Neural crest cell (in vitro differentiated cells): Measurements from ENCODE around the gene KICS2. TPM values are rescaled to one million over a fixed set of nuclear protein-coding genes. Genes with fewer than 3 reads are reported as not detected.

ENCODE experiments used
- DNase-seq: peaks from one replicate; pipeline ENCODE4 v3.0.0; 2021; ENCODE audit warnings: low read depth, mixed read lengths, low spot score
- H3K27ac Mint-ChIP-seq: one replicate; pipeline ENCODE4 v1.8.0; 2021; ENCODE audit warnings: mild to moderate bottlenecking, mixed read lengths; ENCODE audit not compliant: unreplicated experiment
- H3K27me3 Mint-ChIP-seq: 2 replicates; pipeline ENCODE4 v1.8.0; 2021; ENCODE audit warnings: low read depth, mild to moderate bottlenecking, mixed read lengths
- H3K36me3 Mint-ChIP-seq: 2 replicates; pipeline ENCODE4 v1.8.0; 2021; ENCODE audit warnings: low read depth, mild to moderate bottlenecking, mixed read lengths
- H3K4me1 Mint-ChIP-seq: 2 replicates; pipeline ENCODE4 v1.8.0; 2021; ENCODE audit warnings: mixed read lengths
- H3K4me3 Mint-ChIP-seq: one replicate; pipeline ENCODE4 v1.8.0; 2021; ENCODE audit warnings: mild to moderate bottlenecking, mixed read lengths
- H3K9me3 Mint-ChIP-seq: 2 replicates; pipeline ENCODE4 v1.8.0; 2021; ENCODE audit warnings: mixed read lengths
- total RNA-seq: library from RNA; stranded (reverse); gene quantifications from 2 replicates; pipeline ENCODE4 v1.2.1, GENCODE V29; 2021
- TF ChIP-seq, protein P1 (sequence below): fragments of 200-600 bp; sonication (generic); conservative IDR thresholded peaks from 2 replicates; pipeline ENCODE4 v1.5.0; 2021; ENCODE audit warnings: antibody characterized with exemption, mild to moderate bottlenecking

KICS2 gene
- total RNA-seq, 1 donor from 2014 or later: 6.9 TPM

DNA sequence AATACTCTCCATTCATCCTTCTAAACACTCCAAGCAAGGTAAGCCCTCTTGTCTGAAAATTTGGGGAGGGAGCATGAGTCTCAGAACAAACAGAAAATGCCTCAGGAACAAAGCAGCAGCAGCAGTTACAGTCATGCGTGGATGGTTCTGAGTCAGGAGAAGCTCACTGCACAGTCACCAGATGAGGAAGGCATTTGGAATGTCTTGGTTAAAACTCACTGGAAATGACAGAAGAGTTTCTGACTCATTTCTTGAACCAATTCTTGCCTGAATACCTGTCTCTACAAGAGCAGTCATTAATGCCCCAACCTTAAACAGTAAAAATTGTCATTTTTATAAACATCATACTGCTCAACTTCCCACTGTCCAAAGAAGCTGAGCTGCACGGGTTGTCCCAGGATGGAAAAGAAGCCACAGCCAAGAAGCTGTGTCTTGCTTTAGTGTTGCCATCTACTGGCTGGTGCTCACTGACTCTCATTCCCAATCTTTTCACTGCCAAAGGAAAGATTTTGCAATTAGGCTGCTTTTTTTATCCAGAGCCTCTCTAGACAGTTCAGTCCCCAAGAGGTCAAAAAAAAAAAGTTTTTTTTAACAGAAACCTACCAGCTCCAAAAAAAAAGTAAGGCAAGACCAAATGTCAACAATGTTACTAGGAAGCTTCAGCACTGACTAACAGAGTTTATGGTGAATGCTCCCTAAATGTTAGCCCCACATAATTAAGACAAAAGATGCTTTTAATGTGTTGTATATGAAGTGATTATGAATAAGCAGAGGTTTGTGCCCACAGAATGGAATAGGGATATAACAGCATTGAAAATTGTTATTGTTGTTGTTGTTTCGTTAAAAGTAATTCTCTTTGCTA, 40.4 kb downstream of the KICS2 start:
- DNase-seq: peak; percentile 8
- Mint-ChIP-seq H3K36me3 (no peaks in the 10 kb centered on the region), H3K27me3 (no peaks in the 10 kb centered on the region), H3K4me3 (no peak overlapping the region), H3K4me1 (no peaks in the 10 kb centered on the region), H3K27ac (no peak overlapping the region), H3K9me3 (no peaks in the 10 kb centered on the region)
- TF ChIP-seq, protein P1, sequence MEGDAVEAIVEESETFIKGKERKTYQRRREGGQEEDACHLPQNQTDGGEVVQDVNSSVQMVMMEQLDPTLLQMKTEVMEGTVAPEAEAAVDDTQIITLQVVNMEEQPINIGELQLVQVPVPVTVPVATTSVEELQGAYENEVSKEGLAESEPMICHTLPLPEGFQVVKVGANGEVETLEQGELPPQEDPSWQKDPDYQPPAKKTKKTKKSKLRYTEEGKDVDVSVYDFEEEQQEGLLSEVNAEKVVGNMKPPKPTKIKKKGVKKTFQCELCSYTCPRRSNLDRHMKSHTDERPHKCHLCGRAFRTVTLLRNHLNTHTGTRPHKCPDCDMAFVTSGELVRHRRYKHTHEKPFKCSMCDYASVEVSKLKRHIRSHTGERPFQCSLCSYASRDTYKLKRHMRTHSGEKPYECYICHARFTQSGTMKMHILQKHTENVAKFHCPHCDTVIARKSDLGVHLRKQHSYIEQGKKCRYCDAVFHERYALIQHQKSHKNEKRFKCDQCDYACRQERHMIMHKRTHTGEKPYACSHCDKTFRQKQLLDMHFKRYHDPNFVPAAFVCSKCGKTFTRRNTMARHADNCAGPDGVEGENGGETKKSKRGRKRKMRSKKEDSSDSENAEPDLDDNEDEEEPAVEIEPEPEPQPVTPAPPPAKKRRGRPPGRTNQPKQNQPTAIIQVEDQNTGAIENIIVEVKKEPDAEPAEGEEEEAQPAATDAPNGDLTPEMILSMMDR: peak; percentile 66

GRCh38 chr12:64180951-64181350, 41.1 kb downstream of the KICS2 start:
- H3K4me3 Mint-ChIP-seq: no peak overlapping the region
- DNase-seq: no peak
- no peaks in the 10 kb centered on the region for H3K36me3 Mint-ChIP-seq
- no peaks in the 10 kb centered on the region for H3K27me3 Mint-ChIP-seq
- H3K4me1 Mint-ChIP-seq: no peaks in the 10 kb centered on the region
- no peak overlapping the region for H3K27ac Mint-ChIP-seq
- TF ChIP-seq, protein P1: no peak
- no peaks in the 10 kb centered on the region for H3K9me3 Mint-ChIP-seq

- H3K9me3 Mint-ChIP-seq: no peaks in the 10 kb centered on the region
- DNase-seq: no peak
- H3K4me3 Mint-ChIP-seq: no peak overlapping the region
- H3K4me1 Mint-ChIP-seq: peaks cover 11% of the 10 kb centered on the region
- TF ChIP-seq, protein P1: no peak
- no peaks in the 10 kb centered on the region for H3K27me3 Mint-ChIP-seq
- no peak overlapping the region for H3K27ac Mint-ChIP-seq
- no peaks in the 10 kb centered on the region for H3K36me3 Mint-ChIP-seq
Measured at GRCh38 chr12:64178122-64178521, 44.0 kb downstream of the KICS2 start.

DNA sequence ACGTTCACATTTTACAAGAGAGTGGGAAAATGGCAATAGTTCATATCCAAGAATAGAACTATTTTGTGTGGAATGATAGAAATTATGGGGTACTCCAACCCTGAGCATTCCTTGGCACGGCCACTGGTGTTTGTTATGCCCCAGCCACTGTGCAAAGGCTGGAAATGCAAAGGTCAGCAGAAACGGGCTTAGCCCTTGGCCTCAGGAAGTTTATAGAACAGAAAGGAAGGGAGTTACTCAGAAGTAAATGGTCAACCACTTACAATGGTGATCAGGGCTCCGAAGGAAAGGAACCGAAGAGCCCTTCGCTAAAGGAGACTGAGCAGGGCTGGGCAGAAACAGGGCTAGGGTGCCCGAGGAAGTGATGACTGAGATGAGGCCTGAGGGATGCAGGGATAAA, 45.1 kb downstream of the KICS2 start:
- no peak for DNase-seq
- H3K36me3 Mint-ChIP-seq: no peaks in the 10 kb centered on the region
- H3K9me3 Mint-ChIP-seq: no peaks in the 10 kb centered on the region
- TF ChIP-seq, protein P1: no peak
- peaks cover 11% of the 10 kb centered on the region for H3K4me1 Mint-ChIP-seq
- H3K4me3 Mint-ChIP-seq: no peak overlapping the region
- no peak overlapping the region for H3K27ac Mint-ChIP-seq
- H3K27me3 Mint-ChIP-seq: no peaks in the 10 kb centered on the region

GRCh38 chr12:64175254-64175945, 46.7 kb downstream of the KICS2 start:
- H3K4me1 Mint-ChIP-seq: peaks cover 11% of the 10 kb centered on the region
- H3K4me3 Mint-ChIP-seq: no peak overlapping the region
- no peak for DNase-seq
- H3K9me3 Mint-ChIP-seq: no peaks in the 10 kb centered on the region
- no peak overlapping the region for H3K27ac Mint-ChIP-seq
- H3K36me3 Mint-ChIP-seq: no peaks in the 10 kb centered on the region
- H3K27me3 Mint-ChIP-seq: no peaks in the 10 kb centered on the region
- TF ChIP-seq, protein P1: no peak
